ENCODE measurements around the gene INPP1. TPM values are rescaled to one million over a fixed set of nuclear protein-coding genes. Genes with fewer than 3 reads are reported as not detected.

The INPP1 gene
- total RNA-seq, 1 experiment from 2014 or later, result 4.3 TPM

DNA sequence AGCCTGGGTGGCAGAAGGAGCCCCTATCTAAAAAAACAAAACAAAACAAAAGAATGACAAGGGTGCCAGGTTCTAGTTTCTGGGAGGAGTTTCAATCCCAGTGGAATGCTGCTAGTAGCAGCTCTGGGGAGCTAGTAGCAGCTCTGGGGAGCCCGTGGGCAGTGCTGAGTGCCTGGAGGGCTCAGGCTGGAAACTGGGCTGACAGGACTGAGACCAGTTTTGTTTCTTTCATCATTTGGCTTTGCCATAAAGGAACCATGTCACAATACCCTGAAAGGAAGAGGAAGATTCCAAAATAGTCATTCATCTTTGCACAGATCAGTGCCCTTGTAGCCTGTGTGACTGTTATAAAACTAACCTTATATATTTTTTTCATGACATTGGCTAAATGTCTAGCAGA lies 75.3 kb downstream of the INPP1 start:
- Histone ChIP-seq H4K91ac (ENCODE audit: insufficient read length, low read depth, low read length) (no peak overlapping the region), H3K4me1 (ENCODE audit: insufficient read depth, low read length) (peaks cover under 1% of the 10 kb centered on the region; the same call in 1 of the 2 replicates), H3K9ac (ENCODE audit: extremely low read depth, insufficient read length, low read length) (no peak overlapping the region), H3K18ac (ENCODE audit: insufficient read length, low read depth, low read length) (no peak overlapping the region), H3T11ph (ENCODE audit: low read length) (no peak overlapping the region), H3K56ac (ENCODE audit: insufficient read length, low read depth, low read length) (no peak overlapping the region), H4K8ac (replicated peaks; ENCODE audit: insufficient read length, low read depth, low read length) (no peak overlapping the region), H2BK12ac (ENCODE audit: insufficient read length, low read depth, low read length) (no peak overlapping the region), H3K79me2 (ENCODE audit: insufficient read depth, low read length) (no peaks in the 10 kb centered on the region), H3K23ac (ENCODE audit: insufficient read length, low read depth, low read length) (no peak overlapping the region), H3K79me1 (ENCODE audit: insufficient read depth, low read depth, low read length, poor library complexity, severe bottlenecking) (no peaks in the 10 kb centered on the region), H3K27ac (ENCODE audit: insufficient read length, low read depth, low read length) (no peak overlapping the region), H2AK5ac (ENCODE audit: insufficient read length, low read length) (no peak overlapping the region), H4K5ac (ENCODE audit: insufficient read length, low read depth, low read length) (no peak overlapping the region), H3K4ac (ENCODE audit: low read depth, low read length) (no peak overlapping the region), H3K27me3 (ENCODE audit: insufficient read depth, low read length) (no peaks in the 10 kb centered on the region), H2BK120ac (ENCODE audit: low read depth, low read length, poor library complexity, severe bottlenecking) (no peak overlapping the region), H3K14ac (ENCODE audit: insufficient read depth, low read length) (no peak overlapping the region), H4K20me1 (ENCODE audit: control insufficient read depth, insufficient read depth, insufficient read length) (no peaks in the 10 kb centered on the region), H3K9me3 (ENCODE audit: control insufficient read depth, low read depth, low read length) (no peaks in the 10 kb centered on the region), H2BK5ac (ENCODE audit: insufficient read length, low read length) (no peak overlapping the region), H2BK15ac (ENCODE audit: low read depth, low read length) (no peak overlapping the region), H2BK20ac (ENCODE audit: low read depth, low read length, poor library complexity, severe bottlenecking) (no peak overlapping the region), H3K23me2 (ENCODE audit: insufficient read length, low read depth, low read length, poor library complexity, severe bottlenecking) (no peaks in the 10 kb centered on the region), H2AFZ (ENCODE audit: low read length) (no peak overlapping the region), H3K4me2 (ENCODE audit: insufficient read depth, insufficient read length, low read length) (no peak overlapping the region)
- no peaks in the 10 kb centered on the region for H3K27me3 Mint-ChIP-seq (ENCODE audit: low read depth)
- no CpG with 5 or more reads among the region's 1 CpG for WGBS (ENCODE audit: extremely low coverage, insufficient read length, low lambda C conversion rate)
- DNase-seq, result no peak
- no peak overlapping the region for H3K4me3 Mint-ChIP-seq
- no peaks in the 10 kb centered on the region for H3K9me3 Mint-ChIP-seq
- no peak overlapping the region for H3K27ac Mint-ChIP-seq
- no peak for TF ChIP-seq CTCF (conservative IDR thresholded peaks at IDR 0.05)
- H3K36me3 Mint-ChIP-seq (ENCODE audit: insufficient read depth in 1 of 3, low read depth in 3 of 3), result no peaks in the 10 kb centered on the region
- H3K4me1 Mint-ChIP-seq, result peaks cover 1% of the 10 kb centered on the region in 2 experiments

Measured in H9 (cell line).